T47D (cell line): Measurements from ENCODE around the gene MOB3B.
A peak's percentile ranks its signal among the peaks of the same experiment; 100 is the strongest.
"Not testable (repeated sequence)": the region's sequence is repeated elsewhere in the genome, so short reads cannot be mapped to it uniquely, and the experiment has no call there.

Experiments
- DNase-seq, 2 experiments: peaks; one replicate each; pipeline versions ENCODE4 v3.0.0 to v3.0.0-alpha.2; 2011 to 2012; ENCODE audit warnings: low read depth in 1 of 2, low spot score in 1 of 2
- JUND ChIP-seq: IDR thresholded peaks from 2 replicates; pipeline ENCODE4 v1.6.1; 2012; ENCODE audit warnings: low read depth
- in situ Hi-C: cut with HindIII; loops from 2 replicates; pipeline ENCODE4 v1.10.0; 2016; ENCODE audit warnings: low sequenced_read_pairs, low pct_unique_long_range_greater_than_20kb

The MOB3B gene

DNA sequence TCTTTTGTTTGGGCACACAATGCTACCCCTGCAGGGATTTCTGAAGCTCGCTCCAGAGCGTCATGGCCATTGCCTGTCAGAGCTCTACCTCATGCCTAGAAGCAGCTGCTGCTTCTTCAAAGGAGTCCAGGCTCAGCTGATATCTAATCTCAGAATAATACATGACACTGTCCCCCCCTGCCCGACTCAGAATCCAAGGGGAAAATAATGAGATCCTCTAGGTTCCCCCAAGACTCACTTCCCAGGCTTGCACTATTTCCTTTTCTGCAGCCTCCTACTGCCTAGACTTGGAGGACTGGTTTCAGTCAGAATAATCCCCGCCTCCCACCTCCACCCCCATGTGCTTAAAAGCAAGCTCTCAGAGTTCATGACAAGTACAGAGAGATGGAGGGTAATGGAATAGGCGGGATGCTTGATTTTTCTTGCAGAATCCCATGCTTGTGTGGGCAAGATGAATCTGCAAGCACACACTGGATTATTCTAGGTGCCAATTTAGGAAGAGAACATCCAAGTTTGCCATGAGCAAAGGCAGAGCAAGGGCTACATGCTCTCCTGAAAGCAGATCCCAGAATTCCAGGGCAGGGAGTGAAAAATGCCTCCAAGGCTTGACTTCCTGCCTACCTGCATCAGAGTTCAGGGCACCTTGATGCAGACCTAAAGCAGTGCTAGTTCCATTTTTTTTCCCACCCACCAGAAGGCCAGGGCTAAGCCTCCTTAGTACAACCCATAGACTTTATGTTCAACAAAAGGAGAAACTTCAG, 102.9 kb downstream of the MOB3B start:
- in situ Hi-C loops = no loop called here
- no peak for TF ChIP-seq JUND
- DNase-seq = peak in 1 of 2 experiments; percentile 28

GRCh38 chr9:27425827-27426510, 103.6 kb downstream of the MOB3B start:
- DNase-seq = no peak
- no peak for TF ChIP-seq JUND
- in situ Hi-C loops = no loop called here

GRCh38 chr9:27423915-27424710, 105.5 kb downstream of the MOB3B start:
- DNase-seq = no peak
- no peak for TF ChIP-seq JUND
- in situ Hi-C loops = no loop called here

- in situ Hi-C loops = no loop called here
- TF ChIP-seq JUND = no peak
- DNase-seq = no peak
These were observed 107.3 kb downstream of the MOB3B start for GRCh38 chr9:27422279-27422834.

DNA sequence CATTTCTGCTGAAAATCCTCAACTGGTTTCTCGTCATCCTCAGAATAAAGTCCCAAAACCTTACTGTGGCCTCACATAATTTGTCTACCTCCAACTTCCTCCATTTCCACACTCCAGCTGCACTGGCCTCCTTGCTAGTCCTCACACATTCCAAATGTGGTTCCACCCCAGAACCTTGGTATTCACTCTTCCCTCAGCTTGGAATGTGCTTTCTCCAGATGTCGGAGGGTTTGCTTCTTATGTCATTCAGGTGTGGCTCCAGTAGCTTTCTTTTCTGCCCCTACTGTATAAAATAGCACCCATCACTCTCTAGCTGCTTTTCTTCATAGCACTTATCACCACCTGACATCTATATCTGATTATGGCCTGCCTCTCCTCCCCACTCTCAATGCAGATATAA, 108.0 kb downstream of the MOB3B start:
- no peak for DNase-seq
- in situ Hi-C loops = no loop called here
- TF ChIP-seq JUND = no peak

GRCh38 chr9:27419558-27419957, 110.1 kb downstream of the MOB3B start:
- in situ Hi-C loops = not testable (repeated sequence)
- peak in 1 of 2 experiments; percentile 19 for DNase-seq

- in situ Hi-C loops = no loop called here
- TF ChIP-seq JUND = no peak
- DNase-seq = no peak
These were observed 115.3 kb downstream of the MOB3B start for GRCh38 chr9:27414220-27414761.

DNA sequence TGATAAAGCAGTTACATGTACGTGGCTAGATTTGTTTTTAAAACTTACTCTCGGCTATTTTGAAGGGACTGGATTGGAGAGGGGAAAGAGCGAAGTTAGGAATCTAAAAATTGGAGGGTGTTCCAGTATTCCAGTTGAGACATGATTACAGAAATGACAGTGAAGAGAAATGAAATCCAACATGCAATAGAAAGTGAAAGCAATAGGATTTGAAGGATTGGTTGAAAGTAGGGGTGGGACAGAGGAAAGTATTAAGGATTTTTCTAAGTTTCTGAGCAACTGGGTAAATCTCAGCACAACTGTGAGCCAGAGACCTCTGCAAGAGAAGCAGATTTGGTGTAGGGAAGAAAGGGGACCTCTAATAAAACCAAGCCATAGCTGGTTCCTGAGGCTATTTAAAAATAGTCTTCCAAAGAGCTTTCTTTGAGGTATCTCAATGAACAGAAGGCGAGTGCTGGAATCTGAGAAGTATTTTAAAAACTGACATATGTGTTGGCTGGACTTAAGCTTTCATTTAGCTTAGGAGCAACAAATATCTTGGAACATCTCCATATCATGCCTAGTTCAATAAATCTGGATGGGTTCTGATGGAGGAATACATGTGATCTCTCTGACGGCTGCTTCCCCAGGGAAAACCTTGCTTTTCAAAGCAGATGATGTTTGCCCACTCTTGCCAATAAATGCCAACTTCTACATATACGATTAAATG, 115.9 kb downstream of the MOB3B start:
- no peak for TF ChIP-seq JUND
- in situ Hi-C loops = no loop called here
- no peak for DNase-seq

GRCh38 chr9:27412963-27413362, 116.7 kb downstream of the MOB3B start:
- in situ Hi-C loops = no loop called here
- TF ChIP-seq JUND = no peak
- DNase-seq = no peak

- TF ChIP-seq JUND = no peak
- no peak for DNase-seq
- in situ Hi-C loops = no loop called here
These were observed 117.5 kb downstream of the MOB3B start for GRCh38 chr9:27412081-27412480.

- TF ChIP-seq JUND = no peak
- no peak for DNase-seq
- in situ Hi-C loops = no loop called here
These were observed 121.1 kb downstream of the MOB3B start for GRCh38 chr9:27408482-27408881.

DNA sequence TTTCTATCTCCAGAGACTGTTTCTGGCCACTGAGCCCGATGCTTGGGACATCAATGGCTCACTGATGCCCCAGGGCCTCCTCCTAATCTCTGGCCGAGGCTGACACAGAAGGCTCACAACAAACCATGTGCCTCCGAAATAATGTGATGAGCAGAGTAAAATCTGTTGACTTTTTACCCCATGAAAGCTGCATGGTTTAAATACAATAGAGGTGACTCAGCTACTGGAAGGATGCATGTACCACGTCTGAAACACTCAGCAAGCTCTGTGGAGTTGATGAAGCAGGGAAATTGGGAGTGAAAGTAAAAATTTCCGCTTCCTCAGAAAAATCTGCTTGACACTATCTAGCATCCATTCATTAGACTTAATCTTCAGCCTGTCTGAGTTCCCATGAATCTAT, 121.6 kb downstream of the MOB3B start:
- in situ Hi-C loops = no loop called here
- no peak for DNase-seq
- no peak for TF ChIP-seq JUND
